K562 (cell line): Measurements from ENCODE around the gene TMEM107. TPM values are rescaled to one million over a fixed set of nuclear protein-coding genes. Genes with fewer than 3 reads are reported as not detected.

Experiments used
- BACH1 ChIP-seq: fragments of 200-800 bp; sonication (Bioruptor generic); IDR thresholded peaks from 2 replicates; pipeline ENCODE4 v1.6.1; 2016; ENCODE audit warnings: missing genetic modification characterization, missing compliant biosample characterization
- BCLAF1 ChIP-seq, 2 experiments: fragments of 450-650 bp in 1 of 2; IDR thresholded peaks; 2 replicates each; pipeline ENCODE4 v1.6.1; 2011 to 2017; ENCODE audit warnings: low read depth in 2 of 2, antibody characterized with exemption in 1 of 2, borderline replicate concordance in 1 of 2, low read length in 1 of 2, mild to moderate bottlenecking in 1 of 2, mixed read lengths in 1 of 2; ENCODE audit not compliant: control insufficient read depth in 1 of 2
- CCAR2 ChIP-seq: fragments of 200-400 bp; formaldehyde crosslinking; IDR thresholded peaks from 2 replicates; pipeline ENCODE4 v1.6.1; 2017; ENCODE audit warnings: mild to moderate bottlenecking, low read depth, low read length
- EHMT2 ChIP-seq: fragments of 450-650 bp; IDR thresholded peaks from 2 replicates; pipeline ENCODE4 v1.6.1; 2018; ENCODE audit warnings: antibody characterized with exemption
- ETV1 ChIP-seq: fragments of 450-650 bp; conservative IDR thresholded peaks from 2 replicates; pipeline ENCODE4 v1.6.1; 2016; ENCODE audit warnings: missing genetic modification characterization, control low read depth, low read depth, missing compliant biosample characterization
- FOSL1 ChIP-seq: fragments of 200-800 bp; sonication (Bioruptor generic); conservative IDR thresholded peaks from 2 replicates; pipeline ENCODE4 v1.6.1; 2016; ENCODE audit warnings: missing genetic modification characterization, missing compliant biosample characterization
- FUS ChIP-seq: fragments of 200-400 bp; formaldehyde crosslinking; optimal IDR thresholded peaks from 2 replicates; pipeline ENCODE3; 2017; ENCODE audit warnings: low read depth, low read length
- HDAC3 ChIP-seq: fragments of 450-650 bp; IDR thresholded peaks from 2 replicates; pipeline ENCODE4 v1.6.1; 2018; ENCODE audit warnings: borderline replicate concordance, mild to moderate bottlenecking, moderate library complexity; ENCODE audit not compliant: partially characterized antibody
- HIVEP1 ChIP-seq: fragments of 250-450 bp; sonication (Bioruptor Pico); IDR thresholded peaks from 2 replicates; pipeline ENCODE4 v1.4.0; 2020; ENCODE audit warnings: mild to moderate bottlenecking
- LCOR ChIP-seq: sonication (generic); formaldehyde crosslinking; IDR thresholded peaks from 2 replicates; pipeline ENCODE4 v1.8.0; 2022; ENCODE audit warnings: mild to moderate bottlenecking, missing genetic modification reagents
- MYC ChIP-seq, 2 experiments: fragments of 250-450 bp in 1 of 2; sonication (Bioruptor Pico) in 1 of 2; IDR thresholded peaks; 2 replicates each; pipeline versions ENCODE4 v1.5.1 to v1.6.1; 2012 to 2021; ENCODE audit warnings: low read depth in 2 of 2, borderline replicate concordance in 1 of 2, improper control_type of control experiment in 1 of 2, low read length in 1 of 2, mild to moderate bottlenecking in 1 of 2, moderate library complexity in 1 of 2
- PKNOX1 ChIP-seq: fragments of 450-650 bp; IDR thresholded peaks from 2 replicates; pipeline ENCODE4 v1.6.1; 2016
- PTBP1 ChIP-seq: fragments of 200-400 bp; formaldehyde crosslinking; IDR thresholded peaks from 2 replicates; pipeline ENCODE4 v1.6.1; 2017; ENCODE audit warnings: low read depth, low read length
- RBFOX2 ChIP-seq: fragments of 200-400 bp; formaldehyde crosslinking; IDR thresholded peaks from 2 replicates; pipeline ENCODE4 v1.6.1; 2017; ENCODE audit warnings: low read depth, mild to moderate bottlenecking, low read length, moderate library complexity
- SIRT6 ChIP-seq: IDR thresholded peaks from one replicate; pipeline ENCODE4 v1.6.1; 2012; ENCODE audit warnings: low read depth, mild to moderate bottlenecking, control low read depth, inconsistent platforms, low read length, moderate library complexity
- TBP ChIP-seq: optimal IDR thresholded peaks from 2 replicates; pipeline ENCODE3; 2011; ENCODE audit warnings: low read depth, low read length, improper control_type of control experiment
- THRAP3 ChIP-seq: fragments of 450-650 bp; IDR thresholded peaks from 2 replicates; pipeline ENCODE4 v1.6.1; 2016; ENCODE audit warnings: mild to moderate bottlenecking, inconsistent platforms, borderline replicate concordance
- ZBTB17 ChIP-seq: fragments of 450-650 bp; formaldehyde crosslinking; IDR thresholded peaks from 2 replicates; pipeline ENCODE4 v1.4.0; 2020; ENCODE audit warnings: mild to moderate bottlenecking
- ZKSCAN1 ChIP-seq: fragments of 150-350 bp; IDR thresholded peaks from 2 replicates; pipeline ENCODE4 v1.6.1; 2016; ENCODE audit warnings: low read depth, low read length
- ZNF217 ChIP-seq: sonication (generic); formaldehyde crosslinking; IDR thresholded peaks from 2 replicates; pipeline ENCODE4 v1.8.0; 2022; ENCODE audit warnings: mild to moderate bottlenecking, missing genetic modification reagents
- ZNF23 ChIP-seq: fragments of 250-450 bp; sonication (Bioruptor Pico); IDR thresholded peaks from 2 replicates; pipeline ENCODE4 v1.4.0; 2020; ENCODE audit warnings: mild to moderate bottlenecking
- ZNF584 ChIP-seq: fragments of 200-800 bp; sonication (Bioruptor generic); IDR thresholded peaks from 2 replicates; pipeline ENCODE4 v1.6.1; 2016; ENCODE audit warnings: low read depth, mild to moderate bottlenecking, missing genetic modification characterization, missing compliant biosample characterization
- ZNF707 ChIP-seq: fragments of 250-450 bp; sonication (Bioruptor Pico); conservative IDR thresholded peaks from 2 replicates; pipeline ENCODE4 v1.8.0; 2022; ENCODE audit warnings: inconsistent platforms, mild to moderate bottlenecking, moderate library complexity
- ZNF766 ChIP-seq: fragments of 200-800 bp; sonication (Bioruptor generic); conservative IDR thresholded peaks from 2 replicates; pipeline ENCODE4 v1.6.1; 2016; ENCODE audit warnings: missing genetic modification characterization, missing compliant biosample characterization
- polyA plus RNA-seq, 8 experiments: library from polyadenylated mRNA; depleted of rRNA in 4 of 8; stranded (reverse) in 5 of 8; unstranded in 3 of 8; fragments of >200 nt; fragmentation: Nextera tagmentation in 2 of 8; fragmentation: Illumina TruSeq in 1 of 8; extraction: Ambion mirVana in 2 of 8; extraction: Trizol in 1 of 8; gene quantifications; 2 replicates each; pipeline versions ENCODE4 v1.2.1 to v1.2.3, GENCODE V29; 2011 to 2014; ENCODE audit warnings: inconsistent platforms in 1 of 8, missing spikeins in 1 of 8
- total RNA-seq, 7 experiments: library from RNA; depleted of rRNA in 6 of 7; stranded (reverse); fragments of >200 nt in 6 of 7; fragmentation: Illumina TruSeq in 2 of 7; extraction: Trizol in 2 of 7; gene quantifications; 2 replicates each; pipeline versions ENCODE4 v1.2.1 to v1.2.3, GENCODE V29; 2011 to 2021; ENCODE audit warnings: low replicate concordance in 1 of 7

The TMEM107 gene
- total and polyA plus RNA-seq, 9 of the 15 experiments (the other 6 are each of a cell fraction or from before 2014, with no cell fraction given) = 7.1 to 26.2 (median 16.9) TPM

DNA sequence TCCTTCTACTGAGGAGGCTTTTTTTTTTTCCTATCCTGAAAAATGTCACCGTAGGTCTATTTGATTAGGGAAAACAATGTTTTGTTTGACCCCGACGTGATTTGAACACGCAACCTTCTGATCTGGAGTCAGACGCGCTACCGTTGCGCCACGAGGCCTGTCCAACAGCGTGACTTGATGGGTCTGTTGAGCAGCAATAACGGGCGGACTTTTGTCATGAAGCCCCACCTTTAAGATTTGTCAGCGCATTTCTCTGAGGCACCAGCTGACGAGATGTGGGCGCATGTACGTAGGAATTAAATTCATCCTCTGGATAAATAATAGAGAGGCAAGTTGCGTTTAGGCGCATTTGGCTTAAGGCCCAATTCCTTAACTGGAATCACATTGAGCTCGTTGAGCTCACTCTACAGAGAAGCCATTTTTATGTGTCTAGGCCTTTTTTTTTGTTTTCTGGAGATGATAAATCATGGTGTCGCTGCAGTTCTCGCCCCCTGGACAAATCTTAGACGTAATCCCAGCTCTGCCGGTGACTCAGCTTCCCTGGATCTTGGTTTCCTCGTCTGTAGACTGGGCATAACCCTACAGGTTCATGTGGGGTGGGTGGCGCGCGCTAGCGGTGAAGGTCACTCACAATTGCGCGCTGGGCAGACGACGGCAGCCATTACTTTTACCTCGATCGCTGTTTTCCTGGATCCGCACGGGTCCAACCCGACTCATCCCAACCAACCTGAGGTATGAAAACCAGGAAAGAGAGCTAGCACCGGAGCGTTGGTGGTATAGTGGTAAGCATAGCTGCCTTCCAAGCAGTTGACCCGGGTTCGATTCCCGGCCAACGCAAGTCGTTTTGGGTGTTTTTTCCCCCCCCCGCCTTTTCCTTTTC, 44.8 kb upstream of the TMEM107 start (continued):
- 0 out of 4 replicates have a peak, but pooled peaks of 1 of the 2 experiments have one; percentile 54 for TF ChIP-seq BCLAF1 (IDR thresholded peaks at IDR 0.05; ENCODE audit: borderline replicate concordance in 1 of 2, control insufficient read depth in 1 of 2, low read depth in 2 of 2, low read length in 1 of 2)
- TF ChIP-seq ETV1 (tag) = 0 out of 2 replicates have a peak, but pooled peaks have one; percentile 9
- TF ChIP-seq ZNF23 = no peak
- TF ChIP-seq FOSL1 = 0 out of 2 replicates have a peak, but pooled peaks have one; percentile 40
- TF ChIP-seq TBP = peak; percentile 99
- TF ChIP-seq LCOR (CRISPR knock-in tag) = no peak
- TF ChIP-seq ZNF217 (CRISPR knock-in tag) = no peak
- peak; percentile 66 for TF ChIP-seq RBFOX2
- 0 out of 2 replicates have a peak, but pooled peaks have one; percentile 19 for TF ChIP-seq ZKSCAN1
- no peak for TF ChIP-seq ZNF584 (CRISPR knock-in tag)
- peak; percentile 90 for TF ChIP-seq PKNOX1
- TF ChIP-seq CCAR2 = no peak
- no peak for TF ChIP-seq ZNF707 (CRISPR knock-in tag)
- no peak for TF ChIP-seq SIRT6
- TF ChIP-seq THRAP3 = no peak
- no peak for TF ChIP-seq EHMT2
- TF ChIP-seq HIVEP1 (CRISPR knock-in tag) = no peak
- no peak for TF ChIP-seq FUS
- TF ChIP-seq PTBP1 = no peak
- peak; percentile 69 for TF ChIP-seq MYC (IDR thresholded peaks at IDR 0.05; ENCODE audit: low read depth, low read length)
- no peak for TF ChIP-seq MYC (CRISPR knock-in tag; IDR thresholded peaks at IDR 0.05; ENCODE audit: borderline replicate concordance, low read depth)
- no peak for TF ChIP-seq HDAC3
- TF ChIP-seq ZBTB17 = no peak
- TF ChIP-seq ZNF766 = peak; percentile 73
- peak; percentile 64; the same call in 1 of the 2 replicates for TF ChIP-seq BACH1 (tag)
